ENCODE results near the gene RPL15. TPM values are rescaled to one million over a fixed set of nuclear protein-coding genes. Genes with fewer than 3 reads are reported as not detected.

RPL15 gene
- total and polyA plus RNA-seq, 2 of the 8 experiments (the other 6 are each of a cell fraction or from before 2014, with no cell fraction given) = 2,819 to 6,473 TPM

- TF ChIP-seq SP1 (IDR thresholded peaks at IDR 0.05; ENCODE audit: low read depth, low read length) (no peak), BACH1 (IDR thresholded peaks at IDR 0.05; ENCODE audit: low read length) (no peak; the same call in 1 of the 2 replicates), CHD2 (IDR thresholded peaks at IDR 0.05; ENCODE audit: low read length) (no peak), NRF1 (IDR thresholded peaks at IDR 0.05; ENCODE audit: low read depth, low read length) (no peak), PHF8 (conservative IDR thresholded peaks at IDR 0.05; ENCODE audit: low read depth, low read length) (peak; percentile 60; the same call in 1 of the 2 replicates), CBX5 (IDR thresholded peaks at IDR 0.05; ENCODE audit: low read depth, low read length) (no peak), ATF2 (IDR thresholded peaks at IDR 0.05; ENCODE audit: low read length) (no peak), RXRA (IDR thresholded peaks at IDR 0.05; ENCODE audit: insufficient read depth, low read depth, low read length) (no peak), CREB1 (IDR thresholded peaks at IDR 0.05) (no peak), BCL11A (IDR thresholded peaks at IDR 0.05; ENCODE audit: low read depth in 2 of 2, low read length in 2 of 2) (no peak), GABPA (IDR thresholded peaks at IDR 0.05; ENCODE audit: borderline replicate concordance, insufficient read depth, low read length) (no peak), MAFK (IDR thresholded peaks at IDR 0.05; ENCODE audit: low read depth, low read length) (no peak), SIN3A (conservative IDR thresholded peaks at IDR 0.05 in 1 of 2, IDR thresholded peaks at IDR 0.05 in 1 of 2; ENCODE audit: low read depth in 1 of 2, low read length in 2 of 2) (peak in 1 of 2 experiments; percentile 73; a peak in 2 of 4 replicates), EZH2 (IDR thresholded peaks at IDR 0.05; ENCODE audit: low read depth, low read length, severe bottlenecking) (no peak), POLR2AphosphoS5 (IDR thresholded peaks at IDR 0.05; ENCODE audit: low read depth, low read length) (no peak), TCF12 (IDR thresholded peaks at IDR 0.05; ENCODE audit: low read depth, low read length) (no peak), SRF (IDR thresholded peaks at IDR 0.05; ENCODE audit: low read depth, low read length) (no peak), SP4 (IDR thresholded peaks at IDR 0.05; ENCODE audit: low read length) (no peak)
- TF ChIP-seq, protein P1, sequence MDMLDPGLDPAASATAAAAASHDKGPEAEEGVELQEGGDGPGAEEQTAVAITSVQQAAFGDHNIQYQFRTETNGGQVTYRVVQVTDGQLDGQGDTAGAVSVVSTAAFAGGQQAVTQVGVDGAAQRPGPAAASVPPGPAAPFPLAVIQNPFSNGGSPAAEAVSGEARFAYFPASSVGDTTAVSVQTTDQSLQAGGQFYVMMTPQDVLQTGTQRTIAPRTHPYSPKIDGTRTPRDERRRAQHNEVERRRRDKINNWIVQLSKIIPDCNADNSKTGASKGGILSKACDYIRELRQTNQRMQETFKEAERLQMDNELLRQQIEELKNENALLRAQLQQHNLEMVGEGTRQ (IDR thresholded peaks at IDR 0.05; ENCODE audit: low read length) = no peak
- TF ChIP-seq, protein P2, sequence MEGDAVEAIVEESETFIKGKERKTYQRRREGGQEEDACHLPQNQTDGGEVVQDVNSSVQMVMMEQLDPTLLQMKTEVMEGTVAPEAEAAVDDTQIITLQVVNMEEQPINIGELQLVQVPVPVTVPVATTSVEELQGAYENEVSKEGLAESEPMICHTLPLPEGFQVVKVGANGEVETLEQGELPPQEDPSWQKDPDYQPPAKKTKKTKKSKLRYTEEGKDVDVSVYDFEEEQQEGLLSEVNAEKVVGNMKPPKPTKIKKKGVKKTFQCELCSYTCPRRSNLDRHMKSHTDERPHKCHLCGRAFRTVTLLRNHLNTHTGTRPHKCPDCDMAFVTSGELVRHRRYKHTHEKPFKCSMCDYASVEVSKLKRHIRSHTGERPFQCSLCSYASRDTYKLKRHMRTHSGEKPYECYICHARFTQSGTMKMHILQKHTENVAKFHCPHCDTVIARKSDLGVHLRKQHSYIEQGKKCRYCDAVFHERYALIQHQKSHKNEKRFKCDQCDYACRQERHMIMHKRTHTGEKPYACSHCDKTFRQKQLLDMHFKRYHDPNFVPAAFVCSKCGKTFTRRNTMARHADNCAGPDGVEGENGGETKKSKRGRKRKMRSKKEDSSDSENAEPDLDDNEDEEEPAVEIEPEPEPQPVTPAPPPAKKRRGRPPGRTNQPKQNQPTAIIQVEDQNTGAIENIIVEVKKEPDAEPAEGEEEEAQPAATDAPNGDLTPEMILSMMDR (IDR thresholded peaks at IDR 0.05; ENCODE audit: control extremely low read depth in 1 of 3, insufficient read depth in 1 of 3, low read depth in 1 of 3, low read length in 3 of 3) = no peak
Observed at GRCh38 chr3:23916152-23916885, 613 bp upstream of the RPL15 start (continued).

All from H1 (cell line).